Measurements from ENCODE around the gene VTI1B.

DNA sequence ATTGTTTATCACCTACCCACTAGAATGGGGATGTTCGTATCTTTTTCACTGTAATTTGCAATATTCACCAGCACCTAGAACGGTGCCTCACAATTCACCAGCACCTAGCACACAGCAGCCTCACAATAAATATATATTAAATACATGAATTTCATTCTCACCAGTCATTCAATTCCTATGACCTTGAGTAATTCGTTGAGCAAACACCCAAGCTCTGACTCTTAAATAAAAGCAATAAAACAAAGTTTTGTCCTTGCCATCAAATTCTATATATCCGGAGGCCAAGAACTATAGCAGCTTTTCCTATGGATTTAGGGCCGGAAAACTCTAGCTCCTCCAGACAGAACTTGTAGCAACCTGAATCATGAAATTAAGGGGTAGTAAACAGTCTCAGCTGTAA is 981 bp downstream of the VTI1B start:
- TF ChIP-seq, protein P1, sequence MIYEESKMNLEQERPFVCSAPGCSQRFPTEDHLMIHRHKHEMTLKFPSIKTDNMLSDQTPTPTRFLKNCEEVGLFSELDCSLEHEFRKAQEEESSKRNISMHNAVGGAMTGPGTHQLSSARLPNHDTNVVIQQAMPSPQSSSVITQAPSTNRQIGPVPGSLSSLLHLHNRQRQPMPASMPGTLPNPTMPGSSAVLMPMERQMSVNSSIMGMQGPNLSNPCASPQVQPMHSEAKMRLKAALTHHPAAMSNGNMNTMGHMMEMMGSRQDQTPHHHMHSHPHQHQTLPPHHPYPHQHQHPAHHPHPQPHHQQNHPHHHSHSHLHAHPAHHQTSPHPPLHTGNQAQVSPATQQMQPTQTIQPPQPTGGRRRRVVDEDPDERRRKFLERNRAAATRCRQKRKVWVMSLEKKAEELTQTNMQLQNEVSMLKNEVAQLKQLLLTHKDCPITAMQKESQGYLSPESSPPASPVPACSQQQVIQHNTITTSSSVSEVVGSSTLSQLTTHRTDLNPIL (CRISPR knock-in tag; IDR thresholded peaks at IDR 0.05; ENCODE audit: low read depth) = no peak
- TF ChIP-seq ZFP30 (CRISPR knock-in tag; IDR thresholded peaks at IDR 0.05) = no peak
- TF ChIP-seq BACH2 (CRISPR knock-in tag; IDR thresholded peaks at IDR 0.05; ENCODE audit: borderline replicate concordance) = no peak
- no peak for TF ChIP-seq SNAI2 (CRISPR knock-in tag; IDR thresholded peaks at IDR 0.05)
- TF ChIP-seq ZNF8 (CRISPR knock-in tag; IDR thresholded peaks at IDR 0.05) = no peak
- TF ChIP-seq, protein P2, sequence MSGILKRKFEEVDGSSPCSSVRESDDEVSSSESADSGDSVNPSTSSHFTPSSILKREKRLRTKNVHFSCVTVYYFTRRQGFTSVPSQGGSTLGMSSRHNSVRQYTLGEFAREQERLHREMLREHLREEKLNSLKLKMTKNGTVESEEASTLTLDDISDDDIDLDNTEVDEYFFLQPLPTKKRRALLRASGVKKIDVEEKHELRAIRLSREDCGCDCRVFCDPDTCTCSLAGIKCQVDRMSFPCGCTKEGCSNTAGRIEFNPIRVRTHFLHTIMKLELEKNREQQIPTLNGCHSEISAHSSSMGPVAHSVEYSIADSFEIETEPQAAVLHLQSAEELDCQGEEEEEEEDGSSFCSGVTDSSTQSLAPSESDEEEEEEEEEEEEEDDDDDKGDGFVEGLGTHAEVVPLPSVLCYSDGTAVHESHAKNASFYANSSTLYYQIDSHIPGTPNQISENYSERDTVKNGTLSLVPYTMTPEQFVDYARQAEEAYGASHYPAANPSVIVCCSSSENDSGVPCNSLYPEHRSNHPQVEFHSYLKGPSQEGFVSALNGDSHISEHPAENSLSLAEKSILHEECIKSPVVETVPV (CRISPR knock-in tag; IDR thresholded peaks at IDR 0.05) = no peak

All from SK-N-SH treated with all-trans-retinoic acid at 6 μM for 48 hours (cell line).